Sigmoid colon (tissue), 7 donors: Measurements from ENCODE around the gene RNF207. TPM values are rescaled to one million over a fixed set of nuclear protein-coding genes. Genes with fewer than 3 reads are reported as not detected.

Experiments used
- DNase-seq: peaks from one replicate; pipeline ENCODE4 v3.0.0-alpha.2; 2019
- H3K27ac ChIP-seq, 4 donors: fragments of 200-600 bp; sonication (generic); one replicate each; pipeline ENCODE4 v1.5.1; 2016 to 2019; ENCODE audit warnings: mild to moderate bottlenecking in 1 of 4
- H3K27me3 ChIP-seq, 3 donors: fragments of 200-600 bp; sonication (generic); one replicate each; pipeline ENCODE4 v1.5.1; 2019; ENCODE audit warnings: mild to moderate bottlenecking in 1 of 3
- H3K36me3 ChIP-seq, 4 donors: fragments of 200-600 bp; sonication (generic); one replicate each; pipeline ENCODE4 v1.5.1; 2016 to 2019
- H3K4me1 ChIP-seq, 4 donors: fragments of 200-600 bp; sonication (generic); one replicate each; pipeline ENCODE4 v1.5.1; 2017 to 2019
- H3K4me3 ChIP-seq, 4 donors: fragments of 200-600 bp; sonication (generic); one replicate each; pipeline ENCODE4 v1.5.1; 2017 to 2019; ENCODE audit warnings: mild to moderate bottlenecking in 2 of 4, moderate library complexity in 1 of 4
- H3K9me3 ChIP-seq, 4 donors: fragments of 200-600 bp in 3 of 4; sonication (generic) in 3 of 4; one replicate each; pipeline versions ENCODE4 v1.5.1 to v1.6.1; 2013 to 2019
- CTCF ChIP-seq, 4 experiments: fragments of 450-650 bp in 3 of 4; fragments of 200-600 bp in 1 of 4; IDR thresholded peaks; one replicate each; pipeline ENCODE4 v1.5.1; 2016 to 2019; ENCODE audit warnings: antibody characterized with exemption in 4 of 4, mild to moderate bottlenecking in 3 of 4, moderate library complexity in 2 of 4
- EP300 ChIP-seq, 4 donors: sonication (generic); formaldehyde crosslinking; IDR thresholded peaks; one replicate each; pipeline ENCODE4 v1.6.1; 2017; ENCODE audit warnings: antibody characterized with exemption in 4 of 4
- POLR2A ChIP-seq, 2 donors: fragments of 450-650 bp; IDR thresholded peaks; one replicate each; pipeline ENCODE4 v1.6.1; 2016; ENCODE audit warnings: antibody characterized with exemption in 2 of 2, mild to moderate bottlenecking in 2 of 2, moderate library complexity in 2 of 2
- POLR2AphosphoS5 ChIP-seq, 4 donors: sonication (generic); formaldehyde crosslinking; IDR thresholded peaks; one replicate each; pipeline ENCODE4 v1.6.1; 2017; ENCODE audit warnings: antibody characterized with exemption in 4 of 4
- WGBS, 2 donors: extraction: QIAGEN DNeasy Blood & Tissue Kit; methylation state at CpG; one replicate each; pipeline ENCODE4 v1.1.7; 2013; 5-methylcytosine and 5-hydroxymethylcytosine counted together
- intact Hi-C: fragments of 100-400 bp; cut with DNase I; formaldehyde crosslinking; loops from one replicate; pipeline ENCODE4 v1.15.1; 2023
- polyA plus RNA-seq, 3 donors: library from polyadenylated mRNA; stranded (reverse); fragments of 200-250 nt; gene quantifications; one replicate each; pipeline ENCODE4 v1.2.3, GENCODE V29; 2013
- total RNA-seq, 4 donors: library from RNA; depleted of rRNA; stranded (reverse); fragments of >200 nt; gene quantifications; one replicate each; pipeline ENCODE4 v1.1.0, GENCODE V29; 2016
- donor health status: healthy with polysubstance abuse.
- donor health status: Bipolar disorder and iron deficiency.
- donor health status: healthy.

The RNF207 gene
- total and polyA plus RNA-seq, 7 donors = 5.3 to 24.3 (median 13.3) TPM

DNA sequence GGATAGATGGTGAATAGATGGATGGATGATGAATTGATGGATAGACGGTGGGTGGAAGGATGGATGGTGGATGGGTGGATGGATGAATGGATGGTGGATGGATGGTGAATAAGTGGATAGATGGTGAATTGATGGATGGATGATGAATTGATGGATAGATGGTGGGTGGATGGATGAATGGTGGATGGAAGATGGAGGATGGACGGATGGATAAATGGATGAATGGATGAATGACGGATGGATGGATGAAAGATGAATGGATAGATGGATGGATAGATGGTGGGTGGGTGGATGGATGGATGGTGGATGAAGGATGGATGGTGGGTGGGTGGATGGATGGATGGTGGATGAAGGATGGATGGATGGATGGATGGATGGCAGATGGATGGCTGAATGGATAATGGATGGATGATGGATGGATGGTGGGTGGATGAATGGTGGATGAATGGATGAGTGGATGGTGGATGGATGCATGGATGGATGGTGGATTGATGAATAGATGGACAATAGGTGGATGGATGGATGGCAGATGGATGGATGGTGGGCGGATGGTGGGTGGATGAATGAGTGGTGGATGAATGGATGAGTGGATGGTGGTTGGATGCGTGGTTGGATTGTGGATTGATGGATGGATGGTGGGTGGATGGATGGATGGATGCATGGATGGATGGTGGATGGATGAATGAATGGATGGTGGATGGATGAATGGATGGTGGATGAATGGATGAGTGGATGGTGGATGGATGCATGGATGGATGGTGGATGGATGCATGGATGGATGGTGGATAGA, 31.1 kb upstream of the RNF207 start:
- no peak overlapping the region for H3K27ac ChIP-seq
- intact Hi-C loops = no loop called here
- H3K27me3 ChIP-seq = peaks cover 21 to 93% (median 56%) of the 10 kb centered on the region in 3 donors
- TF ChIP-seq EP300 (IDR thresholded peaks at IDR 0.05) = no peak
- no peak for TF ChIP-seq POLR2A (IDR thresholded peaks at IDR 0.05)
- TF ChIP-seq POLR2AphosphoS5 (IDR thresholded peaks at IDR 0.05) = no peak
- no peak for TF ChIP-seq CTCF (IDR thresholded peaks at IDR 0.05)
- no peaks in the 10 kb centered on the region for H3K36me3 ChIP-seq
- H3K9me3 ChIP-seq = no peaks in the 10 kb centered on the region
- 85 to 98% methylated on average over 5 of the region's 5 CpGs for WGBS, 2 donors
- H3K4me1 ChIP-seq = peaks cover 0 to 13% (median 12%) of the 10 kb centered on the region in 4 donors
- H3K4me3 ChIP-seq = no peak overlapping the region
- DNase-seq = no peak

DNA sequence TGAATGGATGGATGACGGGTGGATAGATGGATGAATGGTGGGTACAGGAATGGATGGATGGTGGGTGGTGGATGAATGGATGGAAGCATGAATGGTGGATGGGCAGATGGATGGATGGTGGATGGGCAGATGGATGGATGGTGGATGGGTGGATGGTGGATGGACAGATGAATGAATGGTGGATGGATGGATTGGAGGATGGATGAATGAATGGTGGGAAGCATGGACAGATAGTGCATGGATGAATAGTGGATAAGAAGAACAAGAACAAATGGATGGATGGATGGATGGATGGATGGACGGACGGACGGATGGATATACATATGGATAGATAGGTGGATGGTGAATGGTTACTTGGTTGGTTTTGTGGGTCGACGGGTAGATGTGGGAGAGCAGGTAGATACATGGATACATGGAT, 30.5 kb upstream of the RNF207 start:
- no peak overlapping the region for H3K27ac ChIP-seq
- no peak for TF ChIP-seq CTCF (IDR thresholded peaks at IDR 0.05)
- no peak for TF ChIP-seq POLR2A (IDR thresholded peaks at IDR 0.05)
- TF ChIP-seq EP300 (IDR thresholded peaks at IDR 0.05) = no peak
- TF ChIP-seq POLR2AphosphoS5 (IDR thresholded peaks at IDR 0.05) = no peak
- peaks cover 21 to 93% (median 56%) of the 10 kb centered on the region in 3 donors for H3K27me3 ChIP-seq
- DNase-seq = no peak
- WGBS, 2 donors = 85 to 95% methylated on average over 6 of the region's 6 CpGs
- H3K9me3 ChIP-seq = no peaks in the 10 kb centered on the region
- no peak overlapping the region for H3K4me3 ChIP-seq
- peaks cover 0 to 18% (median 18%) of the 10 kb centered on the region in 4 donors for H3K4me1 ChIP-seq
- no peaks in the 10 kb centered on the region for H3K36me3 ChIP-seq
- intact Hi-C loops = no loop called here

DNA sequence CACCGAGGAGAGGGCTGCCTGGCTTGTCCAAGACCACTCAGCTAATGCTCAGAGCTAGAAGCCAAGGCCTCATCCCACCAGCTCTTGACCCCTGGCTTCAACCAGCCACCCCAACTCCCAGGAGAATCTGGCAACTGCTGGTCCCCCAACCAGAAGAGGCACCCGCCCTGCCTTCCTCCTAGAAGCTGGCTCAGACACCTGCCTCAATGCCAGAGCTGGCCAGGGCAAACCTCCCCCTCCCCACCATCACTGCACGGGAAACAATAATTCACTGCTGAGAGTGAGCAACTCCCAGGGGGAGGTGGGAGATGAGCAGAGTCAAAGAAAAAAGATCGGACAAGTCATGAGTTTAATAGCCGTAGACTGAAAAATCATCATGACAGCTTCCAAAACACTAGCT, 29.1 kb upstream of the RNF207 start:
- H3K4me1 ChIP-seq = peaks cover 0 to 30% (median 28%) of the 10 kb centered on the region in 4 donors
- no peaks in the 10 kb centered on the region for H3K9me3 ChIP-seq
- TF ChIP-seq POLR2A (IDR thresholded peaks at IDR 0.05) (no peak), CTCF (IDR thresholded peaks at IDR 0.05) (no peak), POLR2AphosphoS5 (IDR thresholded peaks at IDR 0.05) (no peak), EP300 (IDR thresholded peaks at IDR 0.05) (no peak)
- H3K27ac ChIP-seq = no peak overlapping the region
- H3K27me3 ChIP-seq = peaks cover 21 to 89% (median 56%) of the 10 kb centered on the region in 3 donors
- DNase-seq = no peak
- H3K4me3 ChIP-seq = no peak overlapping the region
- 77% methylated on average over 5 of the region's 5 CpGs for WGBS, 2 donors
- H3K36me3 ChIP-seq = no peaks in the 10 kb centered on the region
- intact Hi-C loops = no loop called here

GRCh38 chr1:6177681-6178380, 28.1 kb upstream of the RNF207 start:
- no peaks in the 10 kb centered on the region for H3K9me3 ChIP-seq
- no peak overlapping the region for H3K27ac ChIP-seq
- H3K4me1 ChIP-seq = peaks cover 0 to 30% (median 28%) of the 10 kb centered on the region in 4 donors
- TF ChIP-seq CTCF (IDR thresholded peaks at IDR 0.05) (no peak), EP300 (IDR thresholded peaks at IDR 0.05) (no peak), POLR2A (IDR thresholded peaks at IDR 0.05) (no peak)
- WGBS, 2 donors = 72 to 78% methylated on average over 18 of the region's 18 CpGs
- DNase-seq = no peak
- intact Hi-C loops = no loop called here
- H3K27me3 ChIP-seq = peaks cover 21 to 78% (median 52%) of the 10 kb centered on the region in 3 donors
- H3K4me3 ChIP-seq = no peak overlapping the region
- no peaks in the 10 kb centered on the region for H3K36me3 ChIP-seq
